Fibroblast of pulmonary artery (primary cell): Measurements from ENCODE around the gene BCR.

Experiments
- DNase-seq: peaks from one replicate; pipeline ENCODE4 v3.0.0-alpha.2; 2010; ENCODE audit warnings: low read depth
- H3K4me3 ChIP-seq: replicated peaks from 2 replicates; pipeline ENCODE4 v1.5.1; 2011; ENCODE audit warnings: low read depth, mild to moderate bottlenecking, control low read depth, low read length, moderate library complexity
- TF ChIP-seq, protein P1 (sequence below): IDR thresholded peaks from 2 replicates; pipeline ENCODE4 v1.5.1; 2011; ENCODE audit warnings: mild to moderate bottlenecking, control low read depth, low read length, inconsistent platforms; ENCODE audit errors: missing control alignments

BCR gene

DNA sequence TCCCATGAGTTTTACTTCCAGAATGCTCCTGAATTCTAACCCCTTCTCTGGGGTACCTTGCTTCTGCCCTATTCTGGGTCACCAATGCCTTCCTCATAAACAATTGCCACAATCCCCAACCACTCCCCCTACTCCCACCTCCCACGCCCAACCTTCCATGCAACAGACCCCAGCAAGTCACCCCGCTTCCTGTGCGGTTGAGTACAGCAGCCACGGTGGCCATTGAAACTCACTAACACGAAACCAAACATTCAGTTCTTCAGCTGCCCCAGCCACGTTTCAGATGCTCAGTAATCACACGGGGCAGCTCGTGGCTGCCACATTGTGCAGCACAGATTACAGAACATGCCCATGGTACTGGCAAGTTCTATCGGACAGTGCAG lies 3.7 kb upstream of the BCR start:
- no peak overlapping the region for H3K4me3 ChIP-seq
- TF ChIP-seq, protein P1, sequence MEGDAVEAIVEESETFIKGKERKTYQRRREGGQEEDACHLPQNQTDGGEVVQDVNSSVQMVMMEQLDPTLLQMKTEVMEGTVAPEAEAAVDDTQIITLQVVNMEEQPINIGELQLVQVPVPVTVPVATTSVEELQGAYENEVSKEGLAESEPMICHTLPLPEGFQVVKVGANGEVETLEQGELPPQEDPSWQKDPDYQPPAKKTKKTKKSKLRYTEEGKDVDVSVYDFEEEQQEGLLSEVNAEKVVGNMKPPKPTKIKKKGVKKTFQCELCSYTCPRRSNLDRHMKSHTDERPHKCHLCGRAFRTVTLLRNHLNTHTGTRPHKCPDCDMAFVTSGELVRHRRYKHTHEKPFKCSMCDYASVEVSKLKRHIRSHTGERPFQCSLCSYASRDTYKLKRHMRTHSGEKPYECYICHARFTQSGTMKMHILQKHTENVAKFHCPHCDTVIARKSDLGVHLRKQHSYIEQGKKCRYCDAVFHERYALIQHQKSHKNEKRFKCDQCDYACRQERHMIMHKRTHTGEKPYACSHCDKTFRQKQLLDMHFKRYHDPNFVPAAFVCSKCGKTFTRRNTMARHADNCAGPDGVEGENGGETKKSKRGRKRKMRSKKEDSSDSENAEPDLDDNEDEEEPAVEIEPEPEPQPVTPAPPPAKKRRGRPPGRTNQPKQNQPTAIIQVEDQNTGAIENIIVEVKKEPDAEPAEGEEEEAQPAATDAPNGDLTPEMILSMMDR, result no peak
- DNase-seq, result no peak

DNA sequence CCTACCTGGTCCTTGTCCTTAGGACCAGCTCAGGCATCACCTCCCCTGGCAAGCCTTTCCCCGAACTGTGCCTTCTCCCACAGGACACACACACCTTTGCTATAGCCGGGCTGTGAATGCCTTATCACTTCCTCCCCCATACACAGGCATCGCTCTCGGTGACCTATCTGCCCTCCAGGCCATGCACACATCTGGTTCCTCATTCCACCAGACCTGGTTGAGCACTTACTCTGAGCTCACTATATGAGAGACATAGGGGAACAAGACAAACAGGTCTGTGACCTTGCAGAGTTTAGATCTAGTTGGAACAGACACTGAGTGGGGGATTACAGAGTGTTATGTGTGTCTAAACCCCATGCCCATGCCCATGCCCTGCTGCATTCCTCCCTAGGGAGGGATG lies 3.1 kb upstream of the BCR start:
- TF ChIP-seq, protein P1, result no peak
- H3K4me3 ChIP-seq, result no peak overlapping the region
- DNase-seq, result no peak

DNA sequence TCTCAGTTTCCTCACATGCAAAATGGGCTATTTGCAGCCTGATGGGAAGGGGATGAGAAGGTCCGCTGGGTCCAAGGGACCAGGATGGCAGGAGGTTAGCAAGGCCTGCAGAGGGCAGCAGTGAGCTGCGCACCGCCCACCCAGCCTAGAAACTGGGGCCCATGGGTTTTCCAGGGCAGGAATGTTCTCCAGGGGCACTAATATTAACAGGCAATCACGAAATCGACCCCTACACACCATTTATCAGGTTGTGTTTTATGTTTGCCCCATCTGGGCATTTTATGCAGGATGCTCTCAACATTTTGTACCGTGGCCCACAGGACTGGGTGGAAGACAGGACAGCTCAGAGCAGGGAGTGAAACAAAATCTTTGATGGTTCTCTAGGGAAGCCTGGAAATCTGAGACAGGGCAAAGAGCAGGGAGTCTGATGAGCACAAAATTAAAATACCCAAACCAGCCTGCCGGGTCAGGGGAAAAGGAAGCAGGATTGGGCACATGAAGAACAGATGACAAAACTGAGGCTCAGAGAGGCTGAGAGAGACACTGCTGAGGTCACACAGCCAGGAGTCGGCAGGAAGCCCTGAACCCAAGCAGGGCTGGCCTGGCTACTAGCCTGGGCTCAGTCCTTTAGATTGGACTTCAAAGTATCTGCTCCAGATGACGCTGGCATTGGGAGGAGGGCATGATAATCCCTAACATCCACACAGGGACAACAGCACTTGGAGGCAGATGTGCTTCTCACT lies 1.6 kb upstream of the BCR start:
- DNase-seq, result peak; percentile 70
- H3K4me3 ChIP-seq, result no peak overlapping the region
- TF ChIP-seq, protein P1, result peak; percentile 99

DNA sequence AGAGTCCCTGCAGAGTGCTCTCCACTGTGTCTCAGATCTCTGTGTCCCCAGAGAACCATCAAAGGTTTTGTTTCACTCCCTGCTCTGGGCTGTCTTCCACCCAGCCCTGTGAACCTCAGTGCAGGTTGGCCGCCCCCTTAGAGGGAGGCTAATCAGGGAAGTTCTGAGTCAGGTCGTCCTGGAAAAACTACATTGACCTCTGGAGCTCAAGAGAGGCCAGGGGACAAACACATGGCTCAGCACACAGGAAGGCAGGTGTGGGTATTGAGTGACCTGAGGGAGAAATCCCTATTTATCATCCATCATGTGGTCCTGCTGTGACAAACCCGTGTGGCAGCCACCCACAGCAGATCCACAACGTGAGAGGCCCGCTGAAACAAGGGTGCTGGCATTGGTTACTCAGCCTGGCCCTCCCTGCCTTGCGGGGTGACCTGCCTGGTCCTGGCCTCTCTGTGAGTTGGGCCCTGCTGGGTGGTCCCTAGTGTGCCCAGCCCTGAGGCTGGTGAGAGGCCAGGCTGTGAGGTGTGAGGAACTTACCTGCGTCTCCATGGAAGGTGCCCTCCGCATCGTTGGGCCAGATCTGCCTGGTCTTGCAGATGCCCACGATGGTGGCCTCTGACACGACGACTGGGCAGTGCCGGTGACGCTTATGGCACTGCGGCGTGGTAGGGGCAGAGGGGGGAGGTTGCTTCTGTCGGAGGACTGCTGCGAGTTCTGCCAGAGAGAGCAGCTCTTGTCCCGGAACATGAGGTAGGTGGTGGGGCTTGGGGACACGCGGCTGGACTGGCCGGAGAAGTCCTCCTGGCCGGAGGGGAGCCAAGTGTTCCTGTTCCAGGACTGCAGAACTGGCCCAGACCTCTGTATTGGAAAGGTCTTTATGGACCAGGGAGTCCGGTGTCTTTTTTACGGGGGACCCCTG lies 669 bp upstream of the BCR start:
- H3K4me3 ChIP-seq, result peak overlapping the region; percentile 71
- TF ChIP-seq, protein P1, result no peak
- DNase-seq, result no peak

DNA sequence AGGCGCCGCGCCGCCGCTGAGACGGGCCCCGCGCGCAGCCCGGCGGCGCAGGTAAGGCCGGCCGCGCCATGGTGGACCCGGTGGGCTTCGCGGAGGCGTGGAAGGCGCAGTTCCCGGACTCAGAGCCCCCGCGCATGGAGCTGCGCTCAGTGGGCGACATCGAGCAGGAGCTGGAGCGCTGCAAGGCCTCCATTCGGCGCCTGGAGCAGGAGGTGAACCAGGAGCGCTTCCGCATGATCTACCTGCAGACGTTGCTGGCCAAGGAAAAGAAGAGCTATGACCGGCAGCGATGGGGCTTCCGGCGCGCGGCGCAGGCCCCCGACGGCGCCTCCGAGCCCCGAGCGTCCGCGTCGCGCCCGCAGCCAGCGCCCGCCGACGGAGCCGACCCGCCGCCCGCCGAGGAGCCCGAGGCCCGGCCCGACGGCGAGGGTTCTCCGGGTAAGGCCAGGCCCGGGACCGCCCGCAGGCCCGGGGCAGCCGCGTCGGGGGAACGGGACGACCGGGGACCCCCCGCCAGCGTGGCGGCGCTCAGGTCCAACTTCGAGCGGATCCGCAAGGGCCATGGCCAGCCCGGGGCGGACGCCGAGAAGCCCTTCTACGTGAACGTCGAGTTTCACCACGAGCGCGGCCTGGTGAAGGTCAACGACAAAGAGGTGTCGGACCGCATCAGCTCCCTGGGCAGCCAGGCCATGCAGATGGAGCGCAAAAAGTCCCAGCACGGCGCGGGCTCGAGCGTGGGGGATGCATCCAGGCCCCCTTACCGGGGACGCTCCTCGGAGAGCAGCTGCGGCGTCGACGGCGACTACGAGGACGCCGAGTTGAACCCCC lies 798 bp downstream of the BCR start:
- DNase-seq, result no peak
- TF ChIP-seq, protein P1, result no peak
- H3K4me3 ChIP-seq, result peak overlapping the region; percentile 71

DNA sequence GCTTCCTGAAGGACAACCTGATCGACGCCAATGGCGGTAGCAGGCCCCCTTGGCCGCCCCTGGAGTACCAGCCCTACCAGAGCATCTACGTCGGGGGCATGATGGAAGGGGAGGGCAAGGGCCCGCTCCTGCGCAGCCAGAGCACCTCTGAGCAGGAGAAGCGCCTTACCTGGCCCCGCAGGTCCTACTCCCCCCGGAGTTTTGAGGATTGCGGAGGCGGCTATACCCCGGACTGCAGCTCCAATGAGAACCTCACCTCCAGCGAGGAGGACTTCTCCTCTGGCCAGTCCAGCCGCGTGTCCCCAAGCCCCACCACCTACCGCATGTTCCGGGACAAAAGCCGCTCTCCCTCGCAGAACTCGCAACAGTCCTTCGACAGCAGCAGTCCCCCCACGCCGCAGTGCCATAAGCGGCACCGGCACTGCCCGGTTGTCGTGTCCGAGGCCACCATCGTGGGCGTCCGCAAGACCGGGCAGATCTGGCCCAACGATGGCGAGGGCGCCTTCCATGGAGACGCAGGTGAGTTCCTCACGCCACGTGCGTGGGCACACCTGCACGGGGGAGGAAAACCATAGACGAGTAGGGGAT lies 1.5 kb downstream of the BCR start:
- H3K4me3 ChIP-seq, result peak overlapping the region; percentile 71
- TF ChIP-seq, protein P1, result no peak
- no peak for DNase-seq
